Esophagus squamous epithelium (tissue), 4 donors: ENCODE results near the gene ARFIP1.

Experiments used
- CTCF ChIP-seq, 6 experiments: fragments of 450-650 bp in 4 of 6; fragments of 200-600 bp in 2 of 6; sonication (generic) in 2 of 6; IDR thresholded peaks; one replicate each; pipeline ENCODE4 v1.5.1; 2016 to 2019; ENCODE audit warnings: antibody characterized with exemption in 6 of 6, mild to moderate bottlenecking in 4 of 6, moderate library complexity in 4 of 6
- POLR2A ChIP-seq, 4 donors: fragments of 450-650 bp; IDR thresholded peaks; one replicate each; pipeline ENCODE4 v1.6.1; 2017; ENCODE audit warnings: antibody characterized with exemption in 4 of 4, mild to moderate bottlenecking in 4 of 4, moderate library complexity in 3 of 4

- TF ChIP-seq CTCF (IDR thresholded peaks at IDR 0.05) (no peak), POLR2A (IDR thresholded peaks at IDR 0.05) (no peak)
Observed at GRCh38 chr4:152943672-152944071, 163.9 kb downstream of the ARFIP1 start.
